ENCODE measurements around the gene RPP14. TPM values are rescaled to one million over a fixed set of nuclear protein-coding genes. Genes with fewer than 3 reads are reported as not detected.
A peak's percentile ranks its signal among the peaks of the same experiment; 100 is the strongest.

The RPP14 gene
- total RNA-seq (18.1 and 21.3 TPM in 2 replicates), polyA plus RNA-seq (9.6 and 11.9 TPM in 2 replicates), polyA minus RNA-seq (9.5 and 14.8 TPM in 2 replicates), Bru-seq, nascent RNA (percentile 77 among the genes with signal in this experiment), BruChase-seq, experiment 1, labeled RNA remaining after a 6-hour chase (percentile 92 among the genes with signal in this experiment), BruChase-seq, experiment 2, labeled RNA remaining after a 2-hour chase (percentile 94 among the genes with signal in this experiment)
- polyA plus RNA-seq (2011; cell fraction: cytosol; rRNA removed): 10.4 and 11.1 TPM in 2 replicates
- 11.6 and 14.7 TPM in 2 replicates for polyA plus RNA-seq (2011; cell fraction: nucleus; rRNA removed)
- polyA plus RNA-seq (2012): 9.5 and 10.1 TPM in 2 replicates
- polyA minus RNA-seq (2011; cell fraction: cytosol; rRNA and poly(A)+ RNA removed): 13.9 TPM
- polyA minus RNA-seq (2011; cell fraction: nucleus; rRNA and poly(A)+ RNA removed): 9.8 and 10.8 TPM in 2 replicates
- long read RNA-seq, full-length matches to known transcripts: 35 of 43 reads
- long read RNA-seq, partial matches to known transcripts: 1 of 43 reads
- long read RNA-seq, other reads (novel, unspliced or antisense): 7 of 43 reads

- peak; percentile 98 for DNase-seq (ENCODE audit: low read depth, low spot score)
- TF ChIP-seq CTCF (IDR thresholded peaks at IDR 0.05; ENCODE audit: extremely low read depth in 1 of 2, insufficient read depth in 1 of 2, low read depth in 1 of 2, low read length in 2 of 2): peak; percentile 98
- no peak for TF ChIP-seq EZH2 (IDR thresholded peaks at IDR 0.05; ENCODE audit: borderline replicate concordance, low read depth, low read length, severe bottlenecking)
- TF ChIP-seq POLR2A (IDR thresholded peaks at IDR 0.05; ENCODE audit: low read depth, low read length): peak; percentile 92
- peak; percentile 72 for TF ChIP-seq MAX (IDR thresholded peaks at IDR 0.05; ENCODE audit: insufficient read depth, insufficient read length)
- TF ChIP-seq POLR2AphosphoS5 (IDR thresholded peaks at IDR 0.05; ENCODE audit: insufficient read depth, low read depth, low read length): peak; percentile 92
- TF ChIP-seq JUN (IDR thresholded peaks at IDR 0.05; ENCODE audit: borderline replicate concordance, insufficient read depth, insufficient read length, low read depth): peak; percentile 89
- TF ChIP-seq FOS (IDR thresholded peaks at IDR 0.05; ENCODE audit: borderline replicate concordance, insufficient read depth, low read length): peak; percentile 24
- TF ChIP-seq GATA2 (IDR thresholded peaks at IDR 0.05; ENCODE audit: insufficient read depth, insufficient read length, low read depth, low read length): no peak
- TF ChIP-seq MYC (IDR thresholded peaks at IDR 0.05; ENCODE audit: low read depth, low read length): no peak
- H3K4me3 ChIP-seq (replicated peaks in 1 of 3; ENCODE audit: insufficient read depth in 1 of 3, low read depth in 1 of 3, low read length in 3 of 3): peak within 1 kb of the TSS; percentile 81 to 98 (median 94)
- ChIA-PET POLR2A (interaction anchor here (0.5 to 0.9 kb wide), 6 partner anchors 19 to 1109 kb away, joined by 3 to 8 read pairs (median 3); no protein-coding TSS in a partner anchor), CTCF (interaction anchor here (0.6 to 3.4 kb wide), 55 partner anchors 9 to 324 kb away, joined by 3 to 93 read pairs (median 5); partner anchors contain the start of genes ABHD6, DNASE1L3, KCTD6 and PDHB)
- peaks cover 41% of the 10 kb centered on the region for H3K79me2 ChIP-seq (ENCODE audit: control insufficient read depth, insufficient read depth, low read length)
- peak within 1 kb of the TSS; percentile 96 for H3K27ac ChIP-seq (ENCODE audit: insufficient read depth, low read depth, low read length)
- intact Hi-C loops (cut with micrococcal nuclease): loop anchor here (1.0 to 2.0 kb wide), 4 partner anchors 69 to 226 kb away; partner anchors contain the start of gene ABHD6
- peaks cover 6 to 7% of the 10 kb centered on the region in 2 experiments for H3K36me3 ChIP-seq (ENCODE audit: control insufficient read depth in 2 of 2, extremely low read depth in 1 of 2, insufficient read depth in 2 of 2, low read length in 2 of 2)
- dilution Hi-C loops (cut with MboI; ENCODE audit: extremely low pct_ligation_motif_present, low sequenced_read_pairs): loop anchor here (10.0 kb wide), 1 partner anchor 111 kb away; no protein-coding TSS in a partner anchor
- no peaks in the 10 kb centered on the region for H3K9me1 ChIP-seq (replicated peaks; ENCODE audit: control insufficient read depth, extremely low read depth, insufficient read depth, low read length)
- peaks cover 15 to 16% of the 10 kb centered on the region in 2 experiments for H3K27me3 ChIP-seq (ENCODE audit: control insufficient read depth in 2 of 2, insufficient read depth in 2 of 2, low read length in 2 of 2)
- FAIRE-seq: peak; percentile 98
- H4K20me1 ChIP-seq (replicated peaks; ENCODE audit: control insufficient read depth, extremely low read depth, insufficient read depth, low read length): peaks cover 9% of the 10 kb centered on the region
- H3K4me1 ChIP-seq (ENCODE audit: control insufficient read depth, extremely low read depth, insufficient read depth, low read length): peaks cover 19% of the 10 kb centered on the region
- peak within 1 kb of the TSS; percentile 97 for H2AFZ ChIP-seq (ENCODE audit: low read depth, low read length)
- no peaks in the 10 kb centered on the region for H3K9me3 ChIP-seq (replicated peaks; ENCODE audit: control insufficient read depth, insufficient read depth, low read length)
- TSS peak; percentile 65 for BruUV-seq (replicated peaks)
- H3K9ac ChIP-seq (replicated peaks; ENCODE audit: extremely low read depth, insufficient read depth, low read length): peak within 1 kb of the TSS; percentile 98
- H3K4me2 ChIP-seq (ENCODE audit: insufficient read depth, low read length): peak within 1 kb of the TSS; percentile 80
Observed at GRCh38 chr3:58305882-58306711, at the start of gene RPP14, which contains the start of gene HTD2. Gene RPP14, plus strand, starts transcription at chr3:58306245. Its CDS starts 4,085 bp downstream, at chr3:58310330. Gene HTD2, plus strand, starts transcription at chr3:58306520. Its CDS starts 11,094 bp downstream, at chr3:58317614.

Data from endothelial cell of umbilical vein (primary cell).